GM19324 (cell line): ENCODE results near the gene EPAS1.

Experiments
- ATAC-seq: cut with Tn5 transposase; IDR thresholded peaks from one replicate; pipeline ENCODE4 v1.9.1; 2021; ENCODE audit warnings: mild to moderate bottlenecking, moderate library complexity; ENCODE audit not compliant: unreplicated experiment, low FRiP score

EPAS1 gene

DNA sequence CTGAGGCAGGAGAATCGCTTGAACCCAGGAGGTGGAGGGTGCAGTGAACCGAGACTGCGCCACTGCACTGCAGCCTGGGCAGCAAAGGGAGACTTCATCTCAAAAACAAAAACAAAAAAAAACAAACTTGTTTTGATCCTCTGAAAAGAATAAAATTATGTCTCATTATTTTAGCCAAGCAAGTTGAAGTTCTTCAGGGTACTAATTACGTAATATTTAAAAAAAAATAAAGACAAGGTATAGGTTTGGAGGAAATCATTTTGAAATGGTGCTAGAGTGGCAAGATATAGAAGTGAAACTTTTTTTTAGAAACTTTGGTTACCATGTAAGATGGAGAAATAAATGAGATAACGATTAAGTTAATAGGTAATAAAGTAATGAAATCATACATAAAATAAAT is 127.7 kb downstream of the EPAS1 start:
- no peak for ATAC-seq

- ATAC-seq, result no peak
These were observed 131.8 kb downstream of the EPAS1 start for GRCh38 chr2:46428911-46429436.

GRCh38 chr2:46430413-46430812 is 133.2 kb downstream of the EPAS1 start:
- no peak for ATAC-seq

DNA sequence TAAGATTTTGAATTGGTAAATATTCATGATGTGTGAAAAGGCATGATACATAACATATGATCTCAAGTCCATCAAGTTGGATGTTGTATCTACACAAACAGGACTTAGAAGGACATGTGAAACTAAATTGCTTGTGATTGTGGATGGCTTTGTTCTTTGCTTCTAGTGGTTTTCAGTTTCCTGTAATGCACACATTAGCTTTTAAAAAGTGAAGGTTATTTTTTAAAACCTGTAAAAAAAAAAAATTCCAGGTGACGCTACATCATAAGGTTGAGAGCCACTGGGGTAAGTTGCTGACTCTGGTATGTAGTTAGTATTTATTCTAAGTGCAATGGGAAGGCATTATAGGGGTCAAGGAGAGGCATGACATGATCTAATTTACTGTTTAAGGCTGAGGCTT is 133.8 kb downstream of the EPAS1 start:
- ATAC-seq, result no peak

DNA sequence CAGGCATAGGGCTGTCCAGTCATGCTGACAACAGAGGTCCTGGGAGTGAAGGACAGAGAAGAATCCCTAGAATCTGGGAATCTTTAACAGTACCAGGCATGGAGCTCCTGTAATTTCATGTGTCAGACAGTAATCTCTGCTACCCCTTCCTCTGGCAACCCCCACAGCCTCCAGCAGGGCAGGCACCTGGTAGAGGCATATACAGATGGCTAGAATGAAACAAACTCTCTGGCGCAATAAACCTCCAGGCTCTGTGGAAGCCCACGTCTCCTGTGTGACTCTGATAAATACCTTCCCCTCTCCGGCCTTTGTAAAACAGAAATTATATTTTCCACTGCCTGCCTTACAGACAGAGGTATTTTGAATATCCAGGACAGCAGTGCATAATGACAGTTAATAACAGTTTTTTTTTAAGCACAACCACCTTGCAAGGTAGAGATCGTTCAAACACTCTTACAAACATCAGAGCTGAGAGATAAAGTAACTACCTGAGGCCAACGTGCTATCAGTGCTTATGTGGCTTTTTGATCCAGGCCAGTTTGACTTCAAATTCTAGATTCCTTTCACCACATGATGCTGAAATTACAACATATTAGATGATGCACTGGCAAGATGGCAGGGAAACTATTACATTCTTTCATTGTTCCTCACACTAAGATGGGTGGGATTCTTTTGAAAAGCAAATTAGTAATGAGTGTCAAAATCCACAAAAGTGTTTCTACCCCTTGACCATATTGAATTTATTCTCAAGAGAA is 134.5 kb downstream of the EPAS1 start:
- no peak for ATAC-seq

- ATAC-seq, result no peak
These were observed 137.7 kb downstream of the EPAS1 start for GRCh38 chr2:46434851-46435273.

- ATAC-seq, result no peak
These were observed 138.1 kb downstream of the EPAS1 start for GRCh38 chr2:46435353-46435752.

DNA sequence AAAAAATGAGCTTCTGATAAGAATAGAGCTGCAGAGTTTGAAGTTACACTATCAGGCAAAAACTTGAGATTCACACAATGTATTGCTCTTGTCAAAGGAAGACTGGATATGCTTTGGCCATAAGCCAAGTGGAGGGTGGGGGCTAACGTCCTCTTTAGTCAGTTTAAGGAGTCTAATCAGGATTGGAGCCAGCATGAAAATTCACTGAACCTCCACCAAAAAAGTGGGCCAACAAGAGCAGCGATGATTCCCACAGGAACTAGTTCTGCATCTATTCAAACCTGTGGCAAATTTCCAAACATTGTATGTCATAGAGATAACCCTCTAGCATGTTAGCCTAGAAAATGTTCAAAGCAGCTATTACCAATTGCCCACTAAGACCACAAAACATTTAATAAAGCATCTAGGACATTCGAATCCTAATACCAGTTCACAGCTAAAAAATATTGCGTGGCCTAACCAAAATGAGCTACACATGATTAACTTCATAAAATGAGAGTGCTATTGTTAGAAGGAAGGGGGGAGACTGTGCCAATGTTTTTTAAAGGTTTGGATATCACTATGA is 138.7 kb downstream of the EPAS1 start:
- no peak for ATAC-seq
